HL-60 (cell line): Measurements from ENCODE around the gene SOAT2.

Experiments
- CTCF ChIP-seq: IDR thresholded peaks from one replicate; pipeline ENCODE4 v1.5.1; 2011; ENCODE audit warnings: low read length, control low read depth, inconsistent platforms; ENCODE audit not compliant: insufficient read depth
- GABPA ChIP-seq: IDR thresholded peaks from 2 replicates; pipeline ENCODE4 v1.6.1; 2012; ENCODE audit warnings: low read depth
- POLR2AphosphoS5 ChIP-seq: IDR thresholded peaks from 2 replicates; pipeline ENCODE4 v1.6.1; 2012; ENCODE audit warnings: low read depth
- TF ChIP-seq, protein P1 (sequence below): IDR thresholded peaks from 2 replicates; pipeline ENCODE4 v1.6.1; 2012; ENCODE audit warnings: low read depth; ENCODE audit not compliant: insufficient replicate concordance

DNA sequence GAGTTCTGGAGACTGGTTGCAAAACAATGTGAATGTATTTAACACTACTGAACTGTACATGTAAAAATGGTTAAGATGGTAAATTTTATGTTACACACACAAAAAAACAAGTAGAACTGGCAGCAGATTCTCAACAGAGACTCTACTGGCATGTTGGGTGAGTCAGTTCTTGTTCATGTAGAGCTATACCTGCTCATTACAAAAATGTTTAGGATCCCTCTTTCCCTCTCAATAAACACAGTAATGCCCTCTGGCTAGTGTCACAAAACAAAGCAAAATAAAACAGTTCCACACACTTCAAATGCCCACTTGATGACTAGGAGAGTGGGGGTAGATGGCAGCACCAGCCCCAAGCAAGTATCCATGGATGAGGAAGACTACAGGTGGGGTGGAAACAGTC lies 63.6 kb downstream of the SOAT2 start:
- TF ChIP-seq CTCF (no peak), POLR2AphosphoS5 (no peak), GABPA (no peak)
- TF ChIP-seq, protein P1, sequence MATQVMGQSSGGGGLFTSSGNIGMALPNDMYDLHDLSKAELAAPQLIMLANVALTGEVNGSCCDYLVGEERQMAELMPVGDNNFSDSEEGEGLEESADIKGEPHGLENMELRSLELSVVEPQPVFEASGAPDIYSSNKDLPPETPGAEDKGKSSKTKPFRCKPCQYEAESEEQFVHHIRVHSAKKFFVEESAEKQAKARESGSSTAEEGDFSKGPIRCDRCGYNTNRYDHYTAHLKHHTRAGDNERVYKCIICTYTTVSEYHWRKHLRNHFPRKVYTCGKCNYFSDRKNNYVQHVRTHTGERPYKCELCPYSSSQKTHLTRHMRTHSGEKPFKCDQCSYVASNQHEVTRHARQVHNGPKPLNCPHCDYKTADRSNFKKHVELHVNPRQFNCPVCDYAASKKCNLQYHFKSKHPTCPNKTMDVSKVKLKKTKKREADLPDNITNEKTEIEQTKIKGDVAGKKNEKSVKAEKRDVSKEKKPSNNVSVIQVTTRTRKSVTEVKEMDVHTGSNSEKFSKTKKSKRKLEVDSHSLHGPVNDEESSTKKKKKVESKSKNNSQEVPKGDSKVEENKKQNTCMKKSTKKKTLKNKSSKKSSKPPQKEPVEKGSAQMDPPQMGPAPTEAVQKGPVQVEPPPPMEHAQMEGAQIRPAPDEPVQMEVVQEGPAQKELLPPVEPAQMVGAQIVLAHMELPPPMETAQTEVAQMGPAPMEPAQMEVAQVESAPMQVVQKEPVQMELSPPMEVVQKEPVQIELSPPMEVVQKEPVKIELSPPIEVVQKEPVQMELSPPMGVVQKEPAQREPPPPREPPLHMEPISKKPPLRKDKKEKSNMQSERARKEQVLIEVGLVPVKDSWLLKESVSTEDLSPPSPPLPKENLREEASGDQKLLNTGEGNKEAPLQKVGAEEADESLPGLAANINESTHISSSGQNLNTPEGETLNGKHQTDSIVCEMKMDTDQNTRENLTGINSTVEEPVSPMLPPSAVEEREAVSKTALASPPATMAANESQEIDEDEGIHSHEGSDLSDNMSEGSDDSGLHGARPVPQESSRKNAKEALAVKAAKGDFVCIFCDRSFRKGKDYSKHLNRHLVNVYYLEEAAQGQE = no peak
